ENCODE measurements around the gene BAHCC1. TPM values are rescaled to one million over a fixed set of nuclear protein-coding genes. Genes with fewer than 3 reads are reported as not detected.

Gene BAHCC1
- total and polyA plus RNA-seq, 9 of the 15 experiments (the other 6 are each of a cell fraction or from before 2014, with no cell fraction given): 0.14 to 26.9 (median 5.0) TPM

DNA sequence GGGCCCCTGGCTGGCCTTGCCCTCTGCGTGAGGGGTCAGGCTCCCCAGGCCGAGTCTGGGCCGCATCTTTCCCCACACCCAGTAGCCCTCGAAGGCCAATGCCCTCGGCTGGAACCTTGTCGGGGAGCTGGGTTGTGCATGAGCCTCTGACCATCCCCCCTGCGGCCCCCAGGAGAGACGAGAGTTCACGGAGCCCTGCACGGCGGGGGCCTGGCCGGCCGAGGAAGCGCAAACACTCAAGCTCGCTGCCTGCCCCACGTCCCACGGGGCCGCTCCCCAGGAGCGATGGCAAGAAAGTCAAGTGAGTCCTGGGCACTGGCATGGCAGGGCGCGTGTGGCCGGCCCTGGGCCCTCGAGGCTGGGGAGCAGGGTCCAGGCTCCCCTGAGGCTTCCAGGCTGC is 57.3 kb downstream of the BAHCC1 start:
- Histone ChIP-seq H3K27me3 (ENCODE audit: control insufficient read depth in 2 of 2, insufficient read depth in 2 of 2, low read length in 2 of 2) (no peaks in the 10 kb centered on the region), H3K4me3 (no peak overlapping the region), H3K79me2 (ENCODE audit: control insufficient read depth, insufficient read depth, low read length) (no peaks in the 10 kb centered on the region), H2AFZ (ENCODE audit: low read depth, low read length) (no peak overlapping the region), H3K9ac (ENCODE audit: insufficient read depth in 1 of 2, low read depth in 2 of 2, low read length in 2 of 2) (no peak overlapping the region), H3K4me2 (ENCODE audit: insufficient read depth, low read length) (no peak overlapping the region), H3K36me3 (ENCODE audit: control insufficient read depth, insufficient read depth, low read length) (no peaks in the 10 kb centered on the region), H3K9me1 (ENCODE audit: control insufficient read depth, insufficient read depth, low read length) (no peaks in the 10 kb centered on the region), H3K9me3 (replicated peaks; ENCODE audit: control insufficient read depth, insufficient read depth, low read depth, low read length) (no peaks in the 10 kb centered on the region), H3K4me1 (replicated peaks in 1 of 2; ENCODE audit: control insufficient read depth in 2 of 2, insufficient read depth in 2 of 2, low read length in 2 of 2) (peaks cover 0 to 76% of the 10 kb centered on the region in 2 experiments; a peak in 2 of 5 replicates), H4K20me1 (replicated peaks; ENCODE audit: control insufficient read depth, insufficient read depth, low read length) (no peaks in the 10 kb centered on the region), H3K27ac (ENCODE audit: extremely low read depth, low read depth, low read length) (no peak overlapping the region)
- in situ Hi-C loops (cut with MboI): no loop called here
- intact Hi-C loops (cut with micrococcal nuclease): no loop called here
- DNase-seq (ENCODE audit: extremely low read depth in 1 of 4, low spot score in 3 of 4) (no peak), FAIRE-seq (no peak), ATAC-seq (no peak)
- 85% methylated on average over 17 of the region's 23 CpGs for WGBS (ENCODE audit: insufficient coverage, low coverage, missing lambda C conversion rate)
- CTCF ChIA-PET (ENCODE audit: low intra/inter-chr PET ratio): no interaction called here
- POLR2A ChIA-PET: interaction anchor here (0.6 to 0.9 kb wide), 3 partner anchors 12 to 14 kb away, joined by 3 to 4 read pairs (median 3); no protein-coding TSS in a partner anchor
- 0 out of 2 replicates have a peak, but pooled peaks have one; percentile 4 for TF ChIP-seq POLR2G (IDR thresholded peaks at IDR 0.05; ENCODE audit: low read depth, low read length)
- TF ChIP-seq, protein P1, sequence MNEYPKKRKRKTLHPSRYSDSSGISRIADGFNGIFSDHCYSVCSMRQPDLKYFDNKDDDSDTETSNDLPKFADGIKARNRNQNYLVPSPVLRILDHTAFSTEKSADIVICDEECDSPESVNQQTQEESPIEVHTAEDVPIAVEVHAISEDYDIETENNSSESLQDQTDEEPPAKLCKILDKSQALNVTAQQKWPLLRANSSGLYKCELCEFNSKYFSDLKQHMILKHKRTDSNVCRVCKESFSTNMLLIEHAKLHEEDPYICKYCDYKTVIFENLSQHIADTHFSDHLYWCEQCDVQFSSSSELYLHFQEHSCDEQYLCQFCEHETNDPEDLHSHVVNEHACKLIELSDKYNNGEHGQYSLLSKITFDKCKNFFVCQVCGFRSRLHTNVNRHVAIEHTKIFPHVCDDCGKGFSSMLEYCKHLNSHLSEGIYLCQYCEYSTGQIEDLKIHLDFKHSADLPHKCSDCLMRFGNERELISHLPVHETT (CRISPR knock-in tag; conservative IDR thresholded peaks at IDR 0.05 in 1 of 2, IDR thresholded peaks at IDR 0.05 in 1 of 2): no peak
- TF ChIP-seq, protein P2, sequence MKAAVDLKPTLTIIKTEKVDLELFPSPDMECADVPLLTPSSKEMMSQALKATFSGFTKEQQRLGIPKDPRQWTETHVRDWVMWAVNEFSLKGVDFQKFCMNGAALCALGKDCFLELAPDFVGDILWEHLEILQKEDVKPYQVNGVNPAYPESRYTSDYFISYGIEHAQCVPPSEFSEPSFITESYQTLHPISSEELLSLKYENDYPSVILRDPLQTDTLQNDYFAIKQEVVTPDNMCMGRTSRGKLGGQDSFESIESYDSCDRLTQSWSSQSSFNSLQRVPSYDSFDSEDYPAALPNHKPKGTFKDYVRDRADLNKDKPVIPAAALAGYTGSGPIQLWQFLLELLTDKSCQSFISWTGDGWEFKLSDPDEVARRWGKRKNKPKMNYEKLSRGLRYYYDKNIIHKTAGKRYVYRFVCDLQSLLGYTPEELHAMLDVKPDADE (conservative IDR thresholded peaks at IDR 0.05; ENCODE audit: control insufficient read depth, low read depth, low read length): no peak
- no peak for TF ChIP-seq BHLHE40 (IDR thresholded peaks at IDR 0.05; ENCODE audit: low read length)
- no TSS peak for BruUV-seq (replicated peaks)
